Gastrocnemius medialis (tissue), 4 donors: ENCODE results near the gene PCDHB10.
"Not testable (repeated sequence)": the region's sequence is repeated elsewhere in the genome, so short reads cannot be mapped to it uniquely, and the experiment has no call there.

Experiments
- POLR2A ChIP-seq, 2 donors: fragments of 450-650 bp; IDR thresholded peaks; one replicate each; pipeline ENCODE4 v1.6.1; 2017; ENCODE audit warnings: antibody characterized with exemption in 2 of 2, mild to moderate bottlenecking in 2 of 2, moderate library complexity in 2 of 2
- TF ChIP-seq, protein P1 (sequence below), 5 experiments: fragments of 450-650 bp in 3 of 5; fragments of 200-600 bp in 2 of 5; sonication (generic) in 2 of 5; IDR thresholded peaks in 4 of 5; conservative IDR thresholded peaks in 1 of 5; 1 replicate in 4 of 5; 2 replicates in 1 of 5; pipeline ENCODE4 v1.5.1; 2016 to 2019; ENCODE audit warnings: antibody characterized with exemption in 5 of 5, mild to moderate bottlenecking in 3 of 5, moderate library complexity in 3 of 5

GRCh38 chr5:141214583-141214982, 22.4 kb downstream of the PCDHB10 start:
- TF ChIP-seq, protein P1, sequence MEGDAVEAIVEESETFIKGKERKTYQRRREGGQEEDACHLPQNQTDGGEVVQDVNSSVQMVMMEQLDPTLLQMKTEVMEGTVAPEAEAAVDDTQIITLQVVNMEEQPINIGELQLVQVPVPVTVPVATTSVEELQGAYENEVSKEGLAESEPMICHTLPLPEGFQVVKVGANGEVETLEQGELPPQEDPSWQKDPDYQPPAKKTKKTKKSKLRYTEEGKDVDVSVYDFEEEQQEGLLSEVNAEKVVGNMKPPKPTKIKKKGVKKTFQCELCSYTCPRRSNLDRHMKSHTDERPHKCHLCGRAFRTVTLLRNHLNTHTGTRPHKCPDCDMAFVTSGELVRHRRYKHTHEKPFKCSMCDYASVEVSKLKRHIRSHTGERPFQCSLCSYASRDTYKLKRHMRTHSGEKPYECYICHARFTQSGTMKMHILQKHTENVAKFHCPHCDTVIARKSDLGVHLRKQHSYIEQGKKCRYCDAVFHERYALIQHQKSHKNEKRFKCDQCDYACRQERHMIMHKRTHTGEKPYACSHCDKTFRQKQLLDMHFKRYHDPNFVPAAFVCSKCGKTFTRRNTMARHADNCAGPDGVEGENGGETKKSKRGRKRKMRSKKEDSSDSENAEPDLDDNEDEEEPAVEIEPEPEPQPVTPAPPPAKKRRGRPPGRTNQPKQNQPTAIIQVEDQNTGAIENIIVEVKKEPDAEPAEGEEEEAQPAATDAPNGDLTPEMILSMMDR (IDR thresholded peaks at IDR 0.05 in 4 of 5, conservative IDR thresholded peaks at IDR 0.05 in 1 of 5): not testable (repeated sequence)
- TF ChIP-seq POLR2A (IDR thresholded peaks at IDR 0.05): not testable (repeated sequence)
